GM21825 (cell line): ENCODE data around the gene BCLAF3.

Source experiments
- ATAC-seq: cut with Tn5 transposase; IDR thresholded peaks from one replicate; pipeline ENCODE4 v1.9.1; 2021; ENCODE audit warnings: mild to moderate bottlenecking, moderate library complexity; ENCODE audit not compliant: unreplicated experiment

Gene BCLAF3

DNA sequence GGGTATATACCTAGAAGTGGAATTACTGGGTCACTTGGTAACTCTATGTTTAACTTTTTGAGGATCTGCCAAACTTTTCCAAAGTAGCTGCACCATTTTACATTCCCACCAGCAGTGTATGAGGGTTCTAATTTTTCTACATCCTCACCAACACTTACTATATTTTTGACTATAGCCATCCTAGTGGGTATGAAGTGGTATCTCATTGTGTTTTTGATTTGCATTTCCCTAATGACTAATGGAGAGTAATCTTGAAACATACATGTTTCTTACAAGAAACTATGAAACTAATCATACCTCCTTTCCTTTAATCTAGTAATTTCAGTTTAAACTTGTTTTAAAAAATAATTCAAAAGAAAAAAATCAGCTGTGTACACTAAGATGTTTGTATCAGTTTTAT, 17.9 kb downstream of the BCLAF3 start:
- no peak for ATAC-seq

DNA sequence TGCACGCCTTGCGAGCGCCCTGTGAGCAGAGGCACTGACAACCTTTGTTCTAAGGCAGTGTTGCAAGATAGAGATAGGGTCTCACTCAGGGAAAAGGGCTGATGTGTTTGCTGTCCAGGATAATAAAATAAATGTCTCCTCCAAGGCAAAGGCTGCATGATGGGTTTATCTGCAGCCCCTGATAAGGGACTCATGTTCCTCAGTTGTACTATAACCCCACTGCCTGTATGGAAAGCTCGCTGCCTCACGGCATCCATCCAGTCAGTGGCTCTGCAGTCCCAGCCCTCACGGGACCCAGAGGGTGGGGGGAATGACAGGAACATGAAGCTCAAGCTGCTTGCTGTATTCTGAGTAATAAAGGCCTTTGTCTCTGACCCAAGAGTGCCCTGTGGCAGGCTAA, 22.6 kb downstream of the BCLAF3 start:
- ATAC-seq = no peak

DNA sequence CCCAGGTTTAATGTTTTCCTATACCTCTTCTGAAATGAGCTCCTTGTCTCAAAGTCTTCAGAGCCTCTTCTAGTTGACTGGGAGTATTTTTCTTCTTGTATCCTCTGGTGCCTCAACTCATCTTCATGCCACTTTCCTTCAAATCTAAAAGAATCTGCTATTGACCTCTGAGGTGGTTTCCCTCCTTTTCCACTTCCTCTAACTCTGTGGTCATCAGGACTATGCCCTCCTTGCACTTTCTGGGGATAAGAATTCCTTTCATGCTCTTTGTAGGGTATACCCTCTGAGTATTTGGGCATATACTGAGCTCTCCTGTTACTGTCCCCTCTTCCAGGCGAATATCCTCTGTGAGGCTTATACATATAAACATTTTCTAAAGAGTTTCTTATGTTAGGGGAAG, 24.8 kb downstream of the BCLAF3 start:
- ATAC-seq = no peak

DNA sequence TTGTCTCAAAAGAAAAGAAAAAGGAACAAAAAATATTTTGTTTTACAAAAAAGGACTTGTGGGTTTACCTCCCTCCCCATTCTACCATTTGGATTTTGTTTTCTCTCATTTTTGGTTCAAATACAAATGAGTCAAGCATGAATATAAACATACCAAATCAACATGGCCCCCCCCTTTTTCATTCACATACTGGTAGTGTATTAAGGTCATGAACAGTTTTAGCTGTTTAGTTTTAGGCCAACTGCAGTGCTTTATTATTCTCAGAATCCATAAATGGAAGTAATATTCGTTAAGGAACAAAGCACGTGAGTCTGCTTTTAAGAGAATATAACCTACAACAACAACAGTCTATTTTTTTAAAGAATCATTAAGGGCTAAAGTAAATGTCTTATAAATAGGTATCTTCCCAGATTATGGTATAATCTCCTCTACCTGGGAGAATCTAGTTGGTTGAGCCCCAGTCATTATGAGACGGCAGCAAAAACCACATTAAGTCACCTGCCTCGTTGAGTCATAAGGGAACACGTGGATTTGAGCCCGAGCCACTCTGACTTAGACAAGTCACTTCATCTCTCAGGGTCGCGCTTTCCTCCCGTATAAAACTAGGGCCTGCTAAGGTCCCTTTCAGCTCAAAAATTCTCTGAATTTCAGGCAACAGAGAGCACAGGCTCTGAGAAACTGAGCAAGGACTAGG, 26.7 kb downstream of the BCLAF3 start:
- ATAC-seq = no peak

DNA sequence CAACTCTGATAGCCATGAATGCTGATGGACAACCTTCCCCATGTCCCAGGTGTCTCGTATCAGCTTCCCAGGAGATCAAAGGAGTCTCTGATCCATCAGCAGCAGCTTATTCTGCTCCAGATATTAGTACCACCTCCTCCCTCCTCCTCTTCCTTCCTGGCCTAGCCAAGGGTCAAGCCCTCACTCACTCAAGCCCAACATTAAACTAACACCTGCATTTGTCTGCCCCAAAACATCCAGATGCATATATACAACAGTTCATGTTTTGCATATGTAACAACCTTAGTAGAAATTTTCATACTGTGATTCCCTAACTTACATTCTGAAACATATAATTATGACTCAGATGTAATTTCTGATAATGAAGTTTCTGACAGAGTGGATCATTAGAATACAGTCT, 29.9 kb downstream of the BCLAF3 start:
- no peak for ATAC-seq

- no peak for ATAC-seq
Measured at GRCh38 chrX:19958552-19959486, 32.0 kb downstream of the BCLAF3 start.

- no peak for ATAC-seq
Measured at GRCh38 chrX:19956923-19957322, 33.9 kb downstream of the BCLAF3 start.

DNA sequence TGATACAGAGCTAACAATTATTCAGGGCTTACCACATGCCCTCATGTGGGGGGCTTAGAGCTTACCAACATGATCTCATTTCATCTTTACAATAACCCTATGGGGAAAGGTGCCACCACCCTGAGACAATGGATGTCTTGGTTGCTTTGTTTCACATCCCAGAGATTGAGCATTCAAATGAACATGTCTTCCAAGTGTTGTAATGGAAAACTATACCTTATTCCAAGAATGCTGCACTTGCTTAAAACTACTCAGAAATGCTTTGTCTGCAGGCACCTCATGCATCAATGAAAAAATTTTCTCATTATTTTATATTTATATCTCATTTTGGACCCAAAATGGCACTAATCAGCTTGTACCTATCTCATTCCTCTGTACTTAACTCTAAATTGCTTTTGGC, 34.6 kb downstream of the BCLAF3 start:
- no peak for ATAC-seq

DNA sequence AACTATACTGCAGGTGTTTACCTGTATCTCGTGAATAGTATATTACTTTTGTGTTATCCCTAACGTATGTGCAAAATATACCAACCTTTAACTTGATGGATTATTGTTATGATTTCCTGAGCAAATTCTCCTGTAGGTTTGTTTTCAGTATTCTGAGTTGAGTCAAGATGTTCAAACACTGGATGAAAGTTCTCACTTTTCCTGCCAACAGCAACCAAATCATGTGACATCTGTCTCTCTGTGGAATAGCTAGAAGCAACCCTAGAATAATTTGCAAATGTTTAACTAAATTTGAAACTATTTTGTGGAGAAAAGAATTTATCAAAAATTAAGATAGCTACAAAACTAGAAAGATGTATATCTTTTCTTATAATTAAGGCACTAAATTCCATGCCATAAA, 35.6 kb downstream of the BCLAF3 start:
- ATAC-seq = no peak

DNA sequence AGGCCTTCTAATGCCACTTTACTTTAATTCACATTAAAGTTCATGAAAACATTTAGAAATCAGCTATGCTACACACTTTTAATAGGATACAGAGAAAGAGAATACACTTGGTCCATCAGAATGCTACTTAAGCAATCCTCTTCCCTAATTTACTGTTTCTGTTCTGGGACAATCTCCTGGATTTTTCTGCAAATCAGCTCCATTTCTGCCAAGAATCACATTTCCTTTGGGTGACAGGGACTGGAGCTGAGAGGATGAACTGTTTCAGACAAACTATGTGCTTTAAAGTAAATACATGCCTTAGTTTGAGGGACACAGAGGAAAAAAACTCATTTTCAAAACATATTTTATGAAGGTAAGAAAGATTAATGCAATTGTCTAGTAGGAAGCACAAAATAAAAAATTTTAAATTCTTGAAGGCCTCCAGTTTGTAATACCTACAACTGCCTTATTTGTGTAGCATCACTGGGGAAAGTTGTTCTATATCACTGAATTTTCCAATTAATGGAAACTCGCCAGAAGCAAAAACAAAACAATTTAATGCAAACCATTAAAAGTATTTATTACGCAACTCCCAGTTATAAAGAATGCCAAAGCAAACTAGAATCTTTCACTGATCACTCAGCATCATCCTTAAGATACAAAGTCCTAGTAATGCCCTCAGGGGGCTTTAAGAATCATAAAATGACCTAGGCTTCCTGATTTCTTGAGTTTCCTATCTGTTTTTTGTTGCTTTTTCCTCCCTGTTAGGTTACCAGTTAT, 36.3 kb downstream of the BCLAF3 start:
- ATAC-seq = no peak

- ATAC-seq = no peak
Measured at GRCh38 chrX:19953145-19953544, 37.7 kb downstream of the BCLAF3 start.

GRCh38 chrX:19949340-19949739, 41.5 kb downstream of the BCLAF3 start:
- no peak for ATAC-seq

GRCh38 chrX:19947612-19948011, 43.2 kb downstream of the BCLAF3 start:
- no peak for ATAC-seq
